Measurements from ENCODE around the gene ZNF438.
"Not testable (repeated sequence)": the region's sequence is repeated elsewhere in the genome, so short reads cannot be mapped to it uniquely, and the experiment has no call there.

Gene ZNF438

DNA sequence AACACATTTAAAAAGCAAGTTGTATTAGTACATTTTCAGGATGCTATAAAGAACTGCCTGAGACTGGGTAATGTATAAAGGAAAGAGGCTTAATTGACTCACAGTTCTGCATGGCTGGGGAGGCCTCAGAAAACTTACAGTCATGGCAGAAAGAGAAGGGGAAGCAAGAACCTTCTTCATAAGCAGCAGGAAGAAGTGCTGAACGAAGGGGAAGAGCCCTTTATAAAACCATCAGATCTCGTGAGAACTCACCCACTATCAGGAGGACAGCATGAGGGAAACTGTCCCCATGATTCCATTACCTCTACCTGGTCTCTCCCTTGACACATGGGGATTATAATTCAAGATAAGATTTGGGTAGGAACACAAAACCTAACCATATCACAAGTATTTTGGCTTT is 7.3 kb upstream of the ZNF438 start:
- not testable (repeated sequence) for DNase-seq

DNA sequence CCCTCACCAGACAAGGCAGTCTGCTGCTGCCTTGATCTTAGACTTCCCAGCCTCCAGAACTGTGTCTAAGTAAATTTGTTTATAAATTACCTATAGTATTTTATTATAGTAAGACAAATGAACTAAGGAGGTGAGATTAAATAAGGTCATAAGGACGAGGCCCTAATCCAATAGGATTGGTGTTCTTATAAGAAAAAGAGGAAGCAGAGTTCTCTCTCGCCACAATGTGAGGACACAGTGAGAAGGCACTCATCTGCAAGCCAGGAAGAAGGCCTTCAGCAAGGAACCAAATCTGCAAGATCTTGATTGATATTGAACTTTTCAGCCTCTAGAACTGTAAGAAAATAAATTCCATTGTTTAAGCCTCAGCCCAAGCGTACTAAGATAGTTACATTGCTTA is 6.1 kb upstream of the ZNF438 start:
- no peak for DNase-seq

DNA sequence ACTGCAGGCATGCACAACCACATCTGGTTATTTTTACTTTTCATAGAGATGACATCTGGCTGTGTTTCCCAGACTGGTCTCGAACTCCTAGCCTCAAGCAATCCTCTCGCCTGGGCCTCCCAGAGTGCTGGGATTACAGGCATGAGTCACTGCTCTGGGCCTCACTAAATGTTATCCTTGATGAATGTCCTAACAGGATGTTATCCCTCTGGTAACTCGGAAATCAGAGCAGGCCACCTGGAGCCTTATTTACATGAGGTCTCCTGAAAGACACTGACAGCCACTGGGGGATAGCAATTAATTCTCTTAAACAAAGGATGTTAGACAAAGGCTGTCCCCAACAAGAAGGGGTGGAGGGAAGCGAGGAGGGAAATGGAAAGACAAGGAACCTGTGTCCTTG is 4.5 kb upstream of the ZNF438 start:
- DNase-seq = no peak

DNA sequence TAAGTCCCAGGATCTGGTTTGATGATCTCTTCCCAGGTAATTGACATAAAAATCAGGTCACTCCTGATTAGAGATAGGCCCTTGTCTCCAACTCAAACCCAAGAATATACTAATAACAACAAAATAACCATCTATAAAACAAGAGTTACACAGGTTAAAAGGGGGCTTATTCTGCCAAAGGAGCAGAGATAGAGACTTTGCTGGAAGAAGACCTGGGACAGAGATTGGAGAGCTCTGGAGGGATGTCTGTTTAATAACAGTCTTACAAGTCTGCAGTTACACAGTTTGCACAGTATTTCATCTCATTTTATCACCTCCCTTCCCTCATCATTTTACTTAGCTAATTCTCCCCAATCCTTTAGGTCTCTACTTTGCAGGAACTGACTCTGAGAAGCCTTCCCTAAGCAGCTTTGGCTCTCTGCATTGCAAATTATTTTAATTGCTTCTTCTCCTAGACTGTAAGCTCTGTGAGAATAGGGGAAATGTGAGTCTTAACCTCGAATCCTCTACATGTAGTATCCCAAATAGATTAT is 3.7 kb upstream of the ZNF438 start:
- DNase-seq = no peak

DNA sequence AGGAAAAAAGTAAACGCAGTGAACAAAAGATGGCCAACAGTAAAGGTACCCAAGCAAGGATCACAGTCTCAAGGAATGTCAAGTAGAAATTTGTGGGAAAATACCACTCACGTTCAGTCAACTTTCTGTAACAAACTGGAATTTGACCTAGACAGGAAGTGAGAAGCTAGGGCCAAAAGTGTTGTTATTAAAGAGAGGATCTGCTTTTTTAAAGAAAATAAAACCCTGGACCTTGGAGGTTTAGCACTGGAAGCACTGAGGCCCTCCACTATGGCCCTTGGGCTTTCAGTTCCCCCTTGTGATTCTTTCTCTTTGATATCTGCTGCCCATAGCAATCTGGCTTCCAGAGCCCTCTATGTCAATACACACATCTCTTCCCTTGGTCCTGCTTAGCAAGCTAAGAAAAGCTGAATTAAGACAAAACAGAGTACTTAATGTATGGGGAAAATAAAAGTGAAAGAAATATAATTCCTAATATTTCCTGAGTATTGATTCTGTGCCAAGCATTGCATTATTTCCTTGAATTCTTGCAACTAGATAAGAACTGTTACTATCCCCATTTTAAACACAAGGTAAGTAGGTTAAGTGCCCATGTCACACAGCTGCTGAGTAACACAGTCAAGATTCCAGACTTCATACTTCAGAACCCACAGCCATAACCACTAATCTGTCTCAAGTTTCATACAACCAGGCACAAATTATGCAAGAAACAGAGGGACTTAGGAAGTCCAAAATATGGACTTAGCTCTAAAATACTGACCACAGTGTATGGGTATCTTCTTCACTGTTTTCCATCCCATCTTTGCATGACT is 2.6 kb upstream of the ZNF438 start:
- DNase-seq = no peak

DNA sequence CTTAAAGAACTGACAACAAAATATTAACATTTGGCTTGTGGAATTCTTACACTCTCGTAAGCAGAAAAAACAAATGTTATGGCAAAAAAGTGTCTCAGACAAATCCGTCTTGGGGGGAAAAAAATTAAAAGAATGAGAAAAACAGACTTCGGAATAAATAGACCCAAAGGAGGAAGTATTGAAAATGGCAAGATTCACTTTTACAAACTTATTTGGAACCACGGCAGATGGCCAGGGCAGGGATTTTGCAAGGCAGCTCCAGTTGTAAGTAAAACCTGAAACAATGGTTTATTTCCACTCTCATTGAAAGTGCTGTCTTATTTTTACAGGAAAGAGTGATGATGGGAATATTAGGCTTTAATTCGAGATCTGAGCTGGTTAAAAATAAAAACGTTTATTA is 1.5 kb upstream of the ZNF438 start:
- no peak for DNase-seq

DNA sequence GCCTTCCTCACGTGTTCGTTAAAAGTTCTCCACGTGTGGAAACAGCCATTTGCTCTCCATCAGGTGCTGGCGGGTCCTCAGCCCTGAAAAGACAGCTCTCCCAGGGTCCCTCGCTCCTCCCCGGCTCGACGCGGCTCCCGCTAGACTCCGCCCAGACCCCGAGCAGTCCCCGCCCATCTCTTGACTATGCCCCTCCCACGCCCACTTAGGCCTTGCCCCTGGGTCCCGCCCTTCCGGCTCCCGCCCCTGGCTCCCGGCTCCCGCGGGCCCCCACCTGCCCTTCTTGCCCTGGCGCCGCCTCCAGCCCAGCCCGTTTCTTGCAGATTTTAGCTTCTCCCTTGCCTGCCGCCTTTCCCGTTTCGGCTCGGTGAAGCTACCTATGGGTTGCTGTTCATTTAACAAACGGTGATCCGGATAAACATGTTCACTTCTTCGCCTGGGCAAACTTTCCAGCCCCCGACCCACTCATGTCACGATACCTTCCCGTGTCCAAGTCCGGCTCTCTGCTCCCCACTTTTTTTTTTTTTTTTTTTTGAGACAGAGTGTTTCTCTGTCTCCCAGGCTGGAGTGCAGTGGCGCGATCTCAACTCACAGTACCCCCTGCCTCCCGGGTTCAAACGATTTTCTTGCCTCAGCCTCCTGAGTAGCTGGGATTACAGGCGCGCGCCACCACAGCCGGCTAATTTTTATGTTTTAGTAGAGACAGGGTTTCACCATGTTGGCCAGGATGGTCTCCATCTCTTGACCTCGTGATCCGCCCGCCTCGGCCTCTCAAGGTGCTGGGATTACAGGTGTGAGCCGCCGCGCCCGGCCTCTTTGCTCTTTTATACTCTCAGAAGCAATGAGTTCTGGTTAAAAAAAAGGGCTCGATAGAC is 830 bp upstream of the ZNF438 start:
- DNase-seq = peak; percentile 95 to 96

DNA sequence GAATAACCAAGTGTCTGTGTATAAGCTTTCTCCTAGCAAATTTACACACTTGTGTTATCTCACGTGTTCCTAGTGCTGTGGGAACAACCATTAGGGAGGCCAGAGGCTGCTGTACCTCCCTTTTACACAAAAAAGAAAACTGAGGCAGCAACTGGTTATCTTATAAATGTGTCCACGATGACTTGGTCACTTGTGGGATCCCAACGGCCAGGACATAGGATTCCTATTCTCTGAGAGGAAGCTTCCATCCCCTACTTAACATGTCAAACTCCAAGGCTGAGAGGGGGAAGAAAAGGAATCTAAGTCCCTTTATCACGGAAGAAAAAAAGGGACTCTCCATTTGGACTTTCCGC is 484 bp downstream of the ZNF438 start:
- peak in 1 of 2 donors; percentile 4 for DNase-seq

DNA sequence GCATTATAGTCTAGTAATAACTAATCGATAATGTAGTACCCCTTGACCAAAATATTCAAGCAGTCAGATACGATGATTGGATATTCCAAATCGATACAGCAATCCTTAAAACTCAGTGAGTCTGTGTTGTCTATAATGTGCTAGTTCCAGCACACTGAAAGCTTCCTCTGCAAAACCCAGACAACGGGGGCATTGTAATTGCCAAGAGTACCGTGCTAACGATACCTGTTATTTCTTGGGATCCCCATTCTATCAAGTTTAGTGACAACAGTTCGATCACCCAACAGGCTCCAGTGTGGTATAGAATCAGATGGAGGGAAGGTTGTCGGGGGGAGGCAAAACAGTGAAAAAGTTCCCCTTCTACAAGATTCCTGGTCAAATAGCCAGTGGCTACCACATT is 865 bp downstream of the ZNF438 start:
- DNase-seq = no peak

DNA sequence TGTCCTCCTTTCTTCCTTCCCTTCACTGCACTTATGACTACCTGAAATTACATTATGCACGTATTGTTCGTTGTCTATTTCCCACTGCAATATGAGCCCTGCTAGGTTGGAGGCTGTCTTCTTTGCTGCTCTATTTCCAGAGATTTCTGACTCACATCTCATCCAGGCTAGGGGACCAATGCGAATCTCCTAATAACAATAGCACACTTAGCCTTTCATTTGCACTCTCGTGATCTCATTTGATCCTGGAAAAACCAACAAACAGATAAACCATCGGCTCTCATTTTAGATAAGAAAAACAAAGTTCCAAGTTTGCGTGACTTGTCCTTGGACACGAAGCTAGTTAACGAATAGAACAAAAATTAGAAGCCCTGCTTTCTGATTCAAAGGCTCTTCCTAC is 1.4 kb downstream of the ZNF438 start:
- no peak for DNase-seq

DNA sequence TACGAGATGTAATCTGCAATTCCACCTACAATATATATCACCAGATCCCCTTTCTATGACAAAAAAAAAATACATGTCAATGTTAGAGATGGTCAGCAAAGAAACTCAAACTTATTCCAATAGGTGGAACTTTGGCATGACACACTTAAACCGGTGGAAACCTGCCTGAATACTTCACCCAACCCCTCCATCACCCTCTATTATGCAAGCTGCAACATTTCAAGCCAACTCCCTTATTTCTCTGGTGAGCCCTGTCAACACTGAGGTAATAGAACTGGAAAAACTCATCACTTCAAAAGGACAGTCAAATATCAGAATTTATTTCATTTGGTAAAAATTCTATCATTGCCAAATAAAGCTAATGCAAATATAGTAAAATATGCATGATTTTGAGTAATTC is 3.6 kb downstream of the ZNF438 start:
- DNase-seq = no peak

DNA sequence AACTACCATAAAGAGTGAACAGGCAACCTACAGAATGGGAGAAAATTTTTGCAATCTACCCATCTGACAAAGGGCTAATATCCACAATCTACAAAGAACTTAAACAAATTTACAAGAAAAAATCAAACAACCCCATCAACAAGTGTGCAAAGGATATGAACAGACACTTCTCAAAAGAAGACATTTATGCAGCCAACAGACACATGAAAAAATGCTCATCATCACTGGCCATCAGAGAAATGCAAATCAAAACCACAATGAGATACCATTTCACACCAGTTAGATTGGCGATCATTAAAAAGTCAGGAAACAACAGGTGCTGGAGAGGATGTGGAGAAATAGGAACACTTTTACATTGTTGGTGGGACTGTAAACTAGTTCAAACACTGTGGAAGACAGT is 5.4 kb downstream of the ZNF438 start:
- not testable (repeated sequence) for DNase-seq

DNA sequence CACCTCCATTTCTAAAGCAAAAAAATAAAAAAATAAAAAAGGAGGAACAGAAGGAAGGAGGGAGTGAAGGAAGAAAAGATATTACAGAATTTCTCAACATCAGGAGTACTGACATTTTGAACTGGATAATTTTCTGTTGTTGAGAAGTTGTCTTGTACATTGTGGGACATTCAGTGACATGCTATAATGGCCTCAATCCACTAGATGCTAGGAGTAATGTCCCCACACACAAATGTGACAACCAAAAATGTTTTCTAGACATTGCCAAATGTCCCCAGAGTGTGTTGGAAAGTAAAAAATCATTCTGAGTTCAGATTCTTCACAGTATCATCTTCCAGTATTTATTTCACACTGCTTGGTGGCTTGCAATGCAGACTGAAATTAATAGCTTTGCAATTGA is 6.5 kb downstream of the ZNF438 start:
- no peak for DNase-seq

DNA sequence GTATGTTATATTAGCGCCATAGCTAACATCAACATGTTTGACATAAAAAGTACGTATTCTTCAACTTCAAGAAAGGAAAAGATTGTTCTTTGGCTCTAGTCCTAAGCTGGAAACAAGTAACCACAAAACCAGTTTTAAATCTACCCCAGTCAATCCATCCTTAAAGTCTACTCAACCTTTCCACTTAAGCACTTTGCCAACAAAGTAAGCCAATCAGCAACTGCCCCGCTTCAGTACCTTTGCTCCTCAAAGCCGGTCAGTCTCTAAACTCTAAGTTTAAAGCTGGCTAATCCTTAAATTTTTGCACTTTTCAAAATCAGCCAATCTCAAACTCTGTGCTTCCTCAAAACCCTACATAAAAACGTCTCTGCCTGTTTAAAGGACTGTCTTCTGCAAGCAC is 8.1 kb downstream of the ZNF438 start:
- DNase-seq = no peak

DNA sequence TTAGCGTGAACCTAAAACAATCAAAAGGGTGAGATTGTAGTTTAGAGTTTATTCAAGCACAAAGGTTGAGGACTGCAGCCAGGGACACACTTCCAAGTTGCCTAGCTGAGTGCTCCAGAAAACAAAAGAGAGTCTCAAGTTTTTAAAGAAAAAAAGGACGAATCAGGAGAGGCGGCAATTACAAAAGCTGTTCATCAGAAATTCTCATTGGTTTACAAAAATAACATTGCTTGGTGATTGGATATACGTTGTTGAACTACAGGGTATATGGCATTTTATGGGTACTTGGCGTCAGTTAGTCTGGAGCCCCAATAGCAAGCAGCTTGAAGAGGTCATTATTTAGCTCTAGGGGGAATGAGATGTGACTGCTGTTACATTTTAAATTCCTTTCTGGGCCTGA is 11.5 kb downstream of the ZNF438 start:
- DNase-seq = no peak

DNA sequence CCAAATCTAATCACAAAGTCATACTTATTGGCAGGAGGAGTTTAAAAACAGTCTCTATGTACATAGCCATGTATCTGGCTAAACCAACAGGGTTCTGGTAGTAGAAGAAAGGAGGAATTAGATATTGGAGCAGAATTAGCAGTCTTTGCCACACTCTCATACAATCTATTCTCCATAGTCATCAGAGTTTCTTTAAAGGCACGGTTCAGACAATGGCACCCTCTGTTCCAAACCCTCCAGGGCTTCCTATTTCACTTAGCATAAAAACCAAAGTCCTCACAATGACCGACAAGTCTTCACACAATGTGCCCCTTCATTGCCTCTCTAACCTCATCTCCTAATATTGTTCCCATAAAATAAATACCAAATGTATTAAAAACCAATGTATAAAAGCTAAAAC is 12.7 kb downstream of the ZNF438 start:
- no peak for DNase-seq

DNA sequence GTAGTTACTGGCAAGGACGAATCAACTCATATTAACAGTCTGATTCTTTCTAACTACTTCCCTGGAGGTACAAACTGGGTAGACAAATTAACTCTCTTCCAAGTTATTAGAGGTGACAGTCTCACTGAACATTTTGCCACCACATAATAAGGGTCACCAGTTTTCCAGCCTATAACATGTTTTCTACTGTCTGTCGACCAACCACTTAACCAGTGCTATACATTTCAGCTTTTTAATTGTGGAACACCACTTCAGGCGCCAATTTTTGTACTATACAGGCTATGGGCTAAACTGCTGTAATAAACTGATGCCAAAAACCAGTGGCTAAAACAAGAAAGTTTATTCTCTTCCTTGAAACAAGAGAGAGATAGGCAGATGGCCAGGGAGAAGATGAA is 13.3 kb downstream of the ZNF438 start:
- DNase-seq = no peak

DNA sequence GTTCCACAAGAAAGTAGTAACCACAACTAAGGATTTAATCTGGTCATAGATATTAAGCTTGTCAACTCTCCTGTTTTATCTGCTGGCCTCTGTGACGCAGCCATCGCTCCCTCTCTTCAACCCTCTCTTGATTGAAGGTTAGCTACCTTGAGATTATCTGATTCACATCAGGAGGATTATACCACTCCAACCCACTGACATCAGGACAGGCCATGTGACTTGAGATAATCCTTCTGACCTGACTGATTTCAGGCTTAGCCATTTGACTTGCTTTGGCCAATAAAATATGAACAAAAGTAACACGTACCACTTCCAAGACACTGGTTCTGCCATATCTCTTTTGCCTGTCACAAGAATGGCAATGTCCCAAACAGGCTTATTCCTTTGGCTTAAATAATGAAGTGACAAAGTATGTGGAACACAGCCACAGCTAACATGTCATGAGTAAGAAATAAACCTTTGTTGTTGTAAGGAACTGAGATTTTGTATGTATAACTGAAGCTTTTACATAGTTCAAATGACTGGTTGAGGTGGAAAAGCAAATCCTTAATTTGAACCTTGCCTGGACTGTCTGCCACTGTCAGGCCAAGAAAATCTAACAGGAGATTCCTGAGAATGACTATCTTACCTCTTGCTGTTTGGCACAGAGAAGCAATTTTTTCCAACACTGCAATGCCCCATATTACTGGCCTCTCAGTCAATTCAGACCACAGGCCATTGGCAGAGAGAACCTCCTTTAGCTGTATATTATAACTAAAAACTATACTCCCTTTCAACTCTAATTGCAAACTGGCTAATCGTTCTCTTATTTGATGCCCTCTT is 13.9 kb downstream of the ZNF438 start:
- DNase-seq = no peak

DNA sequence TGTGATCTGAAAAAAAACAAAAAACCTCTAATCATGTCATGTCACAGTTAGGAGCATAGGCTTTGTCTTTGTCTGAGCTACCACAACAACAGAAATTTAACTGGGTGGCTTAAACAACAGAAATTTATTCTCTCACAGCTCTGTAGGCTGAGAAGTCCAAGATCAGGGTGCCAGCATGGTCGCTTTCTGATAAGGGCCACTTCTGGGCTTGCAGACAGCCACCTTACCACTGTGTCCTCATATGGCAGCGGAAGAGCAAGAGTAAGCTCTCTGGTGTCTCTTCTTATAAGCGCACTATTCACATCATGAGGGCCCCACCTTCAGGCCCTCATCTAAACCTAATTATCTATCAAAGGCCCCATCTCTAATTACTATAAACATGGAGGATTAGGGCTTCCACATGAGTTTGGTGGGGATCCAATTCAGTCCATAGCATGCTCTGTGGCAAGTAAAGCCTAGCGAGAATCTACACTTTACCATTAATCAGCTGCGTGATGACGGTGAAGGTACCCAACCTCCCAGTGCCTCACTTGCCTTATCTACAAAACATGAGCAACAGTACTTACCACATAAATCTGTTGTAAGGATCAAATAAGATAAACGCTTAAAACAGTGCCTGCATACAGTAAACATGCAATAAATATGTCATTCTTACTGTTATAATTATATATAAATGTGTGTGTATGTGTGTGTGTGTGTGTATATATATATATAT is 17.3 kb downstream of the ZNF438 start:
- DNase-seq = no peak

DNA sequence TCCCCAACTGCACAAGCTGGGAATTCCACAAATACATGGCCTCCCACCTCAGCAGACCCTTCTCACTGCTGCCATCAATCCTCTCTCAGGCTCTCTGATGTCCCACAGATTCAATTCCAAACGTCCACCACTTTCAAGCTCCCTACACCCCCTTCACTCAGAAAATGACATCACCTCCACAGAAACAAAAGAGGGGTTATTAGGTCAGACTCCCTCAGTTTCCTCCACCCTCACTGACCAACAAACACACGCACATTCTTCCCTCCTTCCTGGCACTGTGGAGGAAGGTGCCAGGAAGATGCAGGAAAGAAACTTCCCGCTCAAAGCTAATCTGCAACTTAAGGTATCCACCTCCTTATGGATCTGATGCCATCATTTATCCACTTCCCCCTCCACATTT is 18.3 kb downstream of the ZNF438 start:
- no peak for DNase-seq

DNA sequence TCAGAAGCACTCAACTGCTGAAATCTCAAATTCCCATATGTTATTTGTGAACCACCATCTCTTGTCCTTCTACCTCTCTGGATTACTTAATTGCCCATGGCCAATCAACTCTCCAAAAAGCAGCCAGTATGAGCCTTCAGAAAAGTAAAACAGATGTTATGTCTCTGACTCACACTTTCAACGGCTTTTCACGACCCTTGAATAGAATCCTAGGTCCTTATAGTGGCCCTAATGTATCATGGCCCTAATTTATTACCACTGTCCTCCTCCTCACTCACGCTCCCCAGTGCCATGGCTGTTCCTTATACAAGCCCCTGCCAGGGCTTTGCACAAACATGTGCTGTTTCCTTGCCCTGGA is 20.0 kb downstream of the ZNF438 start:
- no peak for DNase-seq

DNA sequence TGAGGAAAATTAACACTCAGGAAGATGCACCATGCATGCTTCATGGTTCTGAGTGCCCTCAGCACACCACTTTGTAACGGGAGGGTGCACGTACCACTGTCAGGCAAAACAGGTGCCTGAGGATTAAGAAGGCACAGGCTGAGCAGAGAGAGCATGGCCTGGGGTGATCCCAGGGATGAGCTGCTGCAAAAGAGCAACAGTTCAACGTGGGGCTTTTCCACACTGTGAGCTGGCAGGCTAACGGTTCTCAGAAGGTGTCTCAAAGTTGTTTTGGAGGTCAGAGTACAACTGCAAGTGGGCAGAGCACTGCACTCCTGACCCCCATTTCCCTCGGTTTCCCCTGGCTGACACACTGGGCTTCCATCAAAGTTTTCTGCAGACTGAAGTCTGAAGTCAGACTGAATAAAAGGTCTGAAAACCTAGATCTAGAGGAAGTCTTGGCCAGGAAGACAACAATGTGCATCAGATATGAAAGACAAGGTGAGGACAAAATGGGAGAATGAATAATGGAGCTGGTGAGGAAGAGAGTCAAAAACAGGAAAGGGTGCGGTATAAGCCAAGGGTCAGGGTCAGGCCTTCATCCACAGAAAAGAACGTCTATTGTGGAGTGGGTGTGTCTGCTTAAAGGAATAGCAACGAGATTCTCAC is 20.5 kb downstream of the ZNF438 start:
- no peak for DNase-seq
